Suprapubic skin (tissue), 3 donors: Measurements from ENCODE around the gene ANXA4.

ENCODE experiments used
- POLR2A ChIP-seq, 2 donors: fragments of 450-650 bp; IDR thresholded peaks; one replicate each; pipeline ENCODE4 v1.6.1; 2017; ENCODE audit warnings: antibody characterized with exemption in 2 of 2, mild to moderate bottlenecking in 2 of 2, moderate library complexity in 2 of 2
- TF ChIP-seq, protein P1 (sequence below), 2 donors: fragments of 200-600 bp in 1 of 2; fragments of 450-650 bp in 1 of 2; sonication (generic) in 1 of 2; IDR thresholded peaks; one replicate each; pipeline ENCODE4 v1.5.1; 2016 to 2019; ENCODE audit warnings: antibody characterized with exemption in 2 of 2, mild to moderate bottlenecking in 1 of 2, moderate library complexity in 1 of 2

DNA sequence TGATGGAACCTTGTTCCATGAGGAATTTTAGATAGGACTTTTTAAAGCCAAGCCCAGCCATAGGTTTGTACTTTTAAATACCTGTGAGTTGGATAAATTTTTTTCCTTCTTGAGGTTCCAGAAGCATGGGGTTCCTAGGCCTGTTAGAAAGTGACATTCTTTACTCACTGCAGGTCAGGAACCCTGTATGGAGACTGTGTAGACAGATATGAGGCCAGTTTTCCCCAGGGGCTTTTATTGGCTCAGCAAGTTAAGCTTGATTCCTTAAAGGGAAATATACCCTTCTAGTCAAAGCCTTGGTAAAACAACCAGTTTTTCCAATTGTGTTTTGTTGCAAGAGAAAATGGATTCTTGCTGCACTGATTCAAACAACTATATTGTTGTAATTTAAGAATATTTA is 49.1 kb downstream of the ANXA4 start:
- no peak for TF ChIP-seq POLR2A (IDR thresholded peaks at IDR 0.05)
- TF ChIP-seq, protein P1, sequence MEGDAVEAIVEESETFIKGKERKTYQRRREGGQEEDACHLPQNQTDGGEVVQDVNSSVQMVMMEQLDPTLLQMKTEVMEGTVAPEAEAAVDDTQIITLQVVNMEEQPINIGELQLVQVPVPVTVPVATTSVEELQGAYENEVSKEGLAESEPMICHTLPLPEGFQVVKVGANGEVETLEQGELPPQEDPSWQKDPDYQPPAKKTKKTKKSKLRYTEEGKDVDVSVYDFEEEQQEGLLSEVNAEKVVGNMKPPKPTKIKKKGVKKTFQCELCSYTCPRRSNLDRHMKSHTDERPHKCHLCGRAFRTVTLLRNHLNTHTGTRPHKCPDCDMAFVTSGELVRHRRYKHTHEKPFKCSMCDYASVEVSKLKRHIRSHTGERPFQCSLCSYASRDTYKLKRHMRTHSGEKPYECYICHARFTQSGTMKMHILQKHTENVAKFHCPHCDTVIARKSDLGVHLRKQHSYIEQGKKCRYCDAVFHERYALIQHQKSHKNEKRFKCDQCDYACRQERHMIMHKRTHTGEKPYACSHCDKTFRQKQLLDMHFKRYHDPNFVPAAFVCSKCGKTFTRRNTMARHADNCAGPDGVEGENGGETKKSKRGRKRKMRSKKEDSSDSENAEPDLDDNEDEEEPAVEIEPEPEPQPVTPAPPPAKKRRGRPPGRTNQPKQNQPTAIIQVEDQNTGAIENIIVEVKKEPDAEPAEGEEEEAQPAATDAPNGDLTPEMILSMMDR (IDR thresholded peaks at IDR 0.05) = no peak
